Tibial nerve (tissue), 4 donors: ENCODE data around the gene USP25. TPM values are rescaled to one million over a fixed set of nuclear protein-coding genes. Genes with fewer than 3 reads are reported as not detected.

ENCODE experiments used
- DNase-seq, 2 donors: peaks; one replicate each; pipeline ENCODE4 v3.0.0-alpha.2; 2019; ENCODE audit warnings: low spot score in 2 of 2
- H3K27ac ChIP-seq, 4 donors: fragments of 200-600 bp; sonication (generic) in 3 of 4; one replicate each; pipeline ENCODE4 v1.5.1; 2017 to 2019; ENCODE audit warnings: mild to moderate bottlenecking in 1 of 4
- H3K27me3 ChIP-seq, 2 donors: fragments of 200-600 bp; sonication (generic) in 1 of 2; one replicate each; pipeline versions ENCODE4 v1.5.1 to v1.6.0; 2017 to 2019
- H3K36me3 ChIP-seq, 3 donors: fragments of 200-600 bp; sonication (generic); one replicate each; pipeline ENCODE4 v1.5.1; 2018 to 2019
- H3K4me1 ChIP-seq, 4 donors: fragments of 200-600 bp; sonication (generic) in 3 of 4; one replicate each; pipeline ENCODE4 v1.5.1; 2017 to 2019
- H3K4me3 ChIP-seq, 4 donors: fragments of 200-600 bp; sonication (generic) in 3 of 4; one replicate each; pipeline ENCODE4 v1.5.1; 2017 to 2019; ENCODE audit warnings: mild to moderate bottlenecking in 1 of 4, moderate library complexity in 1 of 4
- H3K9me3 ChIP-seq, 4 donors: fragments of 200-600 bp; sonication (generic) in 3 of 4; one replicate each; pipeline ENCODE4 v1.5.1; 2017 to 2019
- EP300 ChIP-seq, 2 donors: sonication (generic); formaldehyde crosslinking; IDR thresholded peaks; one replicate each; pipeline ENCODE4 v1.6.1; 2017; ENCODE audit warnings: antibody characterized with exemption in 2 of 2, mild to moderate bottlenecking in 1 of 2
- POLR2A ChIP-seq, 2 donors: fragments of 450-650 bp; IDR thresholded peaks; one replicate each; pipeline ENCODE4 v1.6.1; 2017; ENCODE audit warnings: antibody characterized with exemption in 2 of 2, mild to moderate bottlenecking in 2 of 2, moderate library complexity in 2 of 2
- WGBS, 2 donors: methylation state at CpG; one replicate each; pipeline ENCODE4 v1.1.5; 2018; 5-methylcytosine and 5-hydroxymethylcytosine counted together
- total RNA-seq, 4 donors: library from RNA; depleted of rRNA; stranded (reverse); fragments of >200 nt; gene quantifications; one replicate each; pipeline ENCODE4 v1.1.0, GENCODE V29; 2016
- TF ChIP-seq, protein P1 (sequence below), 5 experiments: fragments of 200-600 bp in 3 of 5; fragments of 450-650 bp in 2 of 5; sonication (generic) in 3 of 5; IDR thresholded peaks; one replicate each; pipeline ENCODE4 v1.5.1; 2016 to 2019; ENCODE audit warnings: antibody characterized with exemption in 5 of 5, mild to moderate bottlenecking in 3 of 5, moderate library complexity in 2 of 5

The USP25 gene
- total RNA-seq, 4 donors from 2014 or later: 59.6 to 79.8 (median 69.9) TPM

DNA sequence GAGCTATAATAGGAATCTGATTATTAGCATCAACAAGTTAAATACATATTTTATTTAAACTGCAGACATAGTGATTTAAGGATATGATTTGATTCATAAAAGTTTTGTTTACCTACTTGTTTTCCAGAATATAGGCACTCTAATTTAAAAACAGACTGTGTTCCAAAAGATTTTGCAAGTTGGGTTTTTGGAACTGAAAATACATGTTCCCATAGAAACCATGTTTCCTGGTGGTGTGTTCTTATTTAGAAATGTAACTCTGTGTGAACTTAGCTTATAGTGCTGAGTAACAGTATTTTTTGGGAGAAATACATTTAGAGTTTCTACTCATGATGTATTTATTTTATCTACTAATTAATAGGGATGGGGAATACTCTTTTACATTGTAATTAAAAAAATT, 21.8 kb downstream of the USP25 start:
- Histone ChIP-seq H3K36me3 (no peaks in the 10 kb centered on the region), H3K4me3 (no peak overlapping the region), H3K9me3 (no peaks in the 10 kb centered on the region), H3K27ac (no peak overlapping the region), H3K27me3 (no peaks in the 10 kb centered on the region), H3K4me1 (peaks cover 0 to 81% (median 22%) of the 10 kb centered on the region in 4 donors)
- DNase-seq: no peak
- no peak for TF ChIP-seq POLR2A (IDR thresholded peaks at IDR 0.05)
- TF ChIP-seq EP300 (IDR thresholded peaks at IDR 0.05): no peak
- TF ChIP-seq, protein P1, sequence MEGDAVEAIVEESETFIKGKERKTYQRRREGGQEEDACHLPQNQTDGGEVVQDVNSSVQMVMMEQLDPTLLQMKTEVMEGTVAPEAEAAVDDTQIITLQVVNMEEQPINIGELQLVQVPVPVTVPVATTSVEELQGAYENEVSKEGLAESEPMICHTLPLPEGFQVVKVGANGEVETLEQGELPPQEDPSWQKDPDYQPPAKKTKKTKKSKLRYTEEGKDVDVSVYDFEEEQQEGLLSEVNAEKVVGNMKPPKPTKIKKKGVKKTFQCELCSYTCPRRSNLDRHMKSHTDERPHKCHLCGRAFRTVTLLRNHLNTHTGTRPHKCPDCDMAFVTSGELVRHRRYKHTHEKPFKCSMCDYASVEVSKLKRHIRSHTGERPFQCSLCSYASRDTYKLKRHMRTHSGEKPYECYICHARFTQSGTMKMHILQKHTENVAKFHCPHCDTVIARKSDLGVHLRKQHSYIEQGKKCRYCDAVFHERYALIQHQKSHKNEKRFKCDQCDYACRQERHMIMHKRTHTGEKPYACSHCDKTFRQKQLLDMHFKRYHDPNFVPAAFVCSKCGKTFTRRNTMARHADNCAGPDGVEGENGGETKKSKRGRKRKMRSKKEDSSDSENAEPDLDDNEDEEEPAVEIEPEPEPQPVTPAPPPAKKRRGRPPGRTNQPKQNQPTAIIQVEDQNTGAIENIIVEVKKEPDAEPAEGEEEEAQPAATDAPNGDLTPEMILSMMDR (IDR thresholded peaks at IDR 0.05): no peak

GRCh38 chr21:15752763-15753407, 23.1 kb downstream of the USP25 start:
- no peaks in the 10 kb centered on the region for H3K36me3 ChIP-seq
- no peaks in the 10 kb centered on the region for H3K27me3 ChIP-seq
- WGBS, 2 donors: 77 to 90% methylated on average over 3 of the region's 3 CpGs
- peaks cover 0 to 76% (median 22%) of the 10 kb centered on the region in 4 donors for H3K4me1 ChIP-seq
- no peak overlapping the region for H3K27ac ChIP-seq
- DNase-seq: no peak
- TF ChIP-seq, protein P1 (IDR thresholded peaks at IDR 0.05): no peak
- TF ChIP-seq EP300 (IDR thresholded peaks at IDR 0.05) (no peak), POLR2A (IDR thresholded peaks at IDR 0.05) (no peak)
- no peak overlapping the region for H3K4me3 ChIP-seq
- H3K9me3 ChIP-seq: no peaks in the 10 kb centered on the region

DNA sequence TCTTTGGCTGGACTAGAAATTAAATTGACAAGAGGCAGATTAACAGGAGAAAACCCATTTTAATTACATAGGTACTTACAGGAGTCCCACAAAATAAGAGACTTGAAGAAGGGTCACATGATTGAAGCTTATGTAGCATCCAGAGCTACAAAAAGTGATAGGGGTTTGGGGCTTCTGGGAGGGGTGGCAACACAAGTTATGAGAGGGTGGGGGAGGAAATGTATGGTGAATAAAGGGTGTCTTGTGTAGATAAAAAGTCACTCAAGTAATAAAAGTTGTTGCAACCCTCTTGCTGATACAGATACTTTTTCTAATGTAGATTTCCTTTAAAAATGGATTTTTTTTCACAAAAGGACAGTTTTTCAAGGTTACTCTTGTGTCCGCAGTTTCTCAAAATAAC, 24.0 kb downstream of the USP25 start:
- peaks cover 0 to 69% (median 22%) of the 10 kb centered on the region in 4 donors for H3K4me1 ChIP-seq
- TF ChIP-seq POLR2A (IDR thresholded peaks at IDR 0.05) (no peak), EP300 (IDR thresholded peaks at IDR 0.05) (no peak)
- TF ChIP-seq, protein P1 (IDR thresholded peaks at IDR 0.05): no peak
- no peak for DNase-seq
- H3K27me3 ChIP-seq: no peaks in the 10 kb centered on the region
- no peak overlapping the region for H3K4me3 ChIP-seq
- no peak overlapping the region for H3K27ac ChIP-seq
- 93 to 94% methylated on average over 1 of the region's 1 CpG for WGBS, 2 donors
- H3K36me3 ChIP-seq: no peaks in the 10 kb centered on the region
- no peaks in the 10 kb centered on the region for H3K9me3 ChIP-seq

- TF ChIP-seq EP300 (IDR thresholded peaks at IDR 0.05): no peak
- TF ChIP-seq POLR2A (IDR thresholded peaks at IDR 0.05): no peak
- TF ChIP-seq, protein P1 (IDR thresholded peaks at IDR 0.05): no peak
- no peak for DNase-seq
- Histone ChIP-seq H3K9me3 (no peaks in the 10 kb centered on the region), H3K27me3 (no peaks in the 10 kb centered on the region), H3K36me3 (no peaks in the 10 kb centered on the region), H3K27ac (no peak overlapping the region), H3K4me3 (no peak overlapping the region), H3K4me1 (peaks cover 0 to 60% (median 22%) of the 10 kb centered on the region in 4 donors)
- 9 to 15% methylated on average over 1 of the region's 1 CpG for WGBS, 2 donors
Measured at GRCh38 chr21:15754640-15755039, 24.9 kb downstream of the USP25 start.

- DNase-seq: no peak
- H3K36me3 ChIP-seq: no peaks in the 10 kb centered on the region
- peaks cover 0 to 56% (median 22%) of the 10 kb centered on the region in 4 donors for H3K4me1 ChIP-seq
- 56 to 58% methylated on average over 3 of the region's 3 CpGs for WGBS, 2 donors
- H3K9me3 ChIP-seq: no peaks in the 10 kb centered on the region
- H3K4me3 ChIP-seq: no peak overlapping the region
- TF ChIP-seq, protein P1 (IDR thresholded peaks at IDR 0.05): no peak
- no peak for TF ChIP-seq POLR2A (IDR thresholded peaks at IDR 0.05)
- TF ChIP-seq EP300 (IDR thresholded peaks at IDR 0.05): no peak
- H3K27ac ChIP-seq: no peak overlapping the region
- no peaks in the 10 kb centered on the region for H3K27me3 ChIP-seq
Measured at GRCh38 chr21:15755125-15755524, 25.3 kb downstream of the USP25 start.
